Hepatocyte (in vitro differentiated cells): Measurements from ENCODE around the gene LDB2.

ENCODE experiments used
- CTCF ChIP-seq: fragments of 200-600 bp; sonication (generic); IDR thresholded peaks from 2 replicates; pipeline ENCODE4 v1.5.1; 2016; ENCODE audit warnings: antibody characterized with exemption, mild to moderate bottlenecking; ENCODE audit not compliant: poor library complexity
- EZH2 ChIP-seq: fragments of 200-600 bp; sonication (generic); IDR thresholded peaks from 2 replicates; pipeline ENCODE4 v1.6.1; 2016; ENCODE audit warnings: antibody characterized with exemption, mild to moderate bottlenecking, borderline replicate concordance
- EZH2phosphoT487 ChIP-seq: fragments of 200-600 bp; sonication (generic); IDR thresholded peaks from one replicate; pipeline ENCODE4 v1.6.1; 2018; ENCODE audit warnings: antibody characterized with exemption, mild to moderate bottlenecking, low read depth, moderate library complexity; ENCODE audit not compliant: unreplicated experiment, severe bottlenecking

GRCh38 chr4:16838226-16838875 is 60.1 kb downstream of the LDB2 start:
- TF ChIP-seq CTCF (no peak), EZH2 (no peak), EZH2phosphoT487 (no peak)
